Brain microvascular endothelial cell (primary cell): Measurements from ENCODE around the gene FCF1.

Source experiments
- DNase-seq: peaks from one replicate; pipeline ENCODE4 v3.0.0-alpha.2; 2020
- H3K27ac ChIP-seq: fragments of 250-450 bp; sonication (Bioruptor Pico); 2 replicates; pipeline ENCODE4 v1.5.1; 2020; ENCODE audit warnings: mild to moderate bottlenecking, moderate library complexity
- H3K27me3 ChIP-seq: fragments of 250-450 bp; sonication (Bioruptor Pico); replicated peaks from 2 replicates; pipeline ENCODE4 v1.5.1; 2020; ENCODE audit warnings: mild to moderate bottlenecking
- H3K36me3 ChIP-seq: fragments of 250-450 bp; sonication (Bioruptor Pico); replicated peaks from 2 replicates; pipeline ENCODE4 v1.5.1; 2020; ENCODE audit warnings: mild to moderate bottlenecking
- H3K4me3 ChIP-seq: 2 replicates; pipeline ENCODE4 v1.5.1; 2011; ENCODE audit warnings: low read depth, mild to moderate bottlenecking, control low read depth, low read length, moderate library complexity
- in situ Hi-C: cut with HindIII; loops from 2 replicates; pipeline ENCODE4 v1.10.0; 2017; ENCODE audit warnings: low sequenced_read_pairs, low pct_ligation_motif_present
- TF ChIP-seq, protein P1 (sequence below): IDR thresholded peaks from 2 replicates; pipeline ENCODE4 v1.5.1; 2011; ENCODE audit warnings: low read depth, mild to moderate bottlenecking, moderate library complexity, low read length, control low read depth, inconsistent platforms; ENCODE audit errors: missing control alignments

Gene FCF1

DNA sequence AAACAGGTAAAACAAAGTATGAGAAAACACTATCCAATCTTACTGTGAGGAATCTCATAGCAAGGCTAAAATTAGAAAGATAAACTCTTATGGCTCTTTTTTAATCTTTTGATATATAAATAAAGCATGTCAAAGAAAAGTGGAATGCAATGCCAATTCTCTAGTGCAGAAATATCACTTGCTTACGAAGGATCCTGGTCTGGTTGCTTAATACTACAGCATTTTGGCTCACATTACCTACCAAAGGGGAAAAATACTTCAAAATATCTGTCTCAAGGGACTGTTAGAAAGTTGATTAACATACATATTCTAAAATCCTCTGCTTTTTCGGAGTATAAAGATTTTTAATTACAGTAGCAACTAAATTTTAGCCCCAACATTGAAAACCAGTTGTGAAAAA, 21.5 kb upstream of the FCF1 start:
- DNase-seq = no peak
- in situ Hi-C loops = no loop called here
- Histone ChIP-seq H3K36me3 (peaks cover 21% of the 10 kb centered on the region), H3K27me3 (no peaks in the 10 kb centered on the region), H3K4me3 (no peak overlapping the region), H3K27ac (no peak overlapping the region)
- TF ChIP-seq, protein P1, sequence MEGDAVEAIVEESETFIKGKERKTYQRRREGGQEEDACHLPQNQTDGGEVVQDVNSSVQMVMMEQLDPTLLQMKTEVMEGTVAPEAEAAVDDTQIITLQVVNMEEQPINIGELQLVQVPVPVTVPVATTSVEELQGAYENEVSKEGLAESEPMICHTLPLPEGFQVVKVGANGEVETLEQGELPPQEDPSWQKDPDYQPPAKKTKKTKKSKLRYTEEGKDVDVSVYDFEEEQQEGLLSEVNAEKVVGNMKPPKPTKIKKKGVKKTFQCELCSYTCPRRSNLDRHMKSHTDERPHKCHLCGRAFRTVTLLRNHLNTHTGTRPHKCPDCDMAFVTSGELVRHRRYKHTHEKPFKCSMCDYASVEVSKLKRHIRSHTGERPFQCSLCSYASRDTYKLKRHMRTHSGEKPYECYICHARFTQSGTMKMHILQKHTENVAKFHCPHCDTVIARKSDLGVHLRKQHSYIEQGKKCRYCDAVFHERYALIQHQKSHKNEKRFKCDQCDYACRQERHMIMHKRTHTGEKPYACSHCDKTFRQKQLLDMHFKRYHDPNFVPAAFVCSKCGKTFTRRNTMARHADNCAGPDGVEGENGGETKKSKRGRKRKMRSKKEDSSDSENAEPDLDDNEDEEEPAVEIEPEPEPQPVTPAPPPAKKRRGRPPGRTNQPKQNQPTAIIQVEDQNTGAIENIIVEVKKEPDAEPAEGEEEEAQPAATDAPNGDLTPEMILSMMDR = no peak

DNA sequence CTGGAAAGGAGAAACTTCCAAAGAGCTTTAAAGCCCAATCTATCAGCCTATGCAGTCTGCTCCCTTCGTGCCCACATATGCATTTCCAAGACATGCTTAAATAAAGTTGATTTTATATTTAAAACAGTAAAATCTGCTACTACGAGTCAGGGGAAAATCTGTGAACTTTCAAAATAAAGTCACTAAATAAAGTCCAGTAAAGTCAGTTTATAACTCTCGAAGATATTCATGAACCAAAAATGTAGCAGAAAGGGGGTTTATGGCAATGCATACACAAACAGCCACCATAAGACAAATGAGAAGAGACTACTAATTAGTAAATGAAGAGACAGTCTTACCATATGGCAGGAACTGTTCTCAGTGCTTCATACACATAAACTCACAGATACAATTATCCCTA, 19.8 kb upstream of the FCF1 start:
- in situ Hi-C loops = no loop called here
- no peak overlapping the region for H3K27ac ChIP-seq
- no peaks in the 10 kb centered on the region for H3K27me3 ChIP-seq
- H3K4me3 ChIP-seq = no peak overlapping the region
- DNase-seq = no peak
- TF ChIP-seq, protein P1 = no peak
- peaks cover 15% of the 10 kb centered on the region for H3K36me3 ChIP-seq

DNA sequence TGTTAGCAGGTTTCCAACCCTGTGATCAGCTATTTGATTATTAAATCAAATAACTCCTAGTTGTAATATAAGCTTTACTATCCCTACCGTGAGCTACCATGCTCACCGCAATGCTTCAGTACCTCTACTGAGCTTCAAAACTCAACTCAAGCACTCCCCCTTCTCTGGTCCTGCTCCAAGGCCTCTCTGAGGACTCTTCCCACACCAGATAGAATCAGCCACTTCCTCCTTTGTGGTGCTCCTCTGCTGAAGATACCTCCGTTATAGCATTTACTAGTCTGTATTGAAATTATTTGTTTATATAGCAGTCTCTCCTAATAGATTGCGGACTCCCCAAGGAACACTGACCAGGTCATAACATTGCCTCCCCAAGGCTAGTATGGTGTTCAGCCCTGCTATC, 17.5 kb upstream of the FCF1 start:
- in situ Hi-C loops = no loop called here
- Histone ChIP-seq H3K27me3 (no peaks in the 10 kb centered on the region), H3K36me3 (peaks cover 4% of the 10 kb centered on the region), H3K27ac (no peak overlapping the region), H3K4me3 (no peak overlapping the region)
- TF ChIP-seq, protein P1 = no peak
- no peak for DNase-seq

DNA sequence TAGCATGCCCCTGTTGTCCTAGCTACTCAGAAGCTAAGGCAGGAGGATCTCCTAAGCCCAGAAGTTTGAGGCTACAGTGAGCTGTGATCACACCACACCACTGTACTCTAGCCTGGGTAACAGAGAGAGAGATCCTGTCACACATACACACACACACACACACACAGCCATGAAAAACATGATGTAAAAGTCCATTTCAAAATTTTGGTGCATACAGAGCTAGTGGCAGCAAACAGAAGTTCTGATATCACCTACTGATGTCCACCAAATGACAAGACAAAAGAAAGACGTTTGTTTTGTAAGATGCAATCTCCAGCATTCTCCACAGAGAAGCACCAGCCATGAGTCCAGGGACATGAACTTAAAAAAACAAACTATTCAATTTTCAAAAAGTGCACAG, 15.9 kb upstream of the FCF1 start:
- Histone ChIP-seq H3K27me3 (no peaks in the 10 kb centered on the region), H3K36me3 (no peaks in the 10 kb centered on the region), H3K27ac (no peak overlapping the region), H3K4me3 (no peak overlapping the region)
- TF ChIP-seq, protein P1 = no peak
- DNase-seq = no peak
- in situ Hi-C loops = no loop called here

DNA sequence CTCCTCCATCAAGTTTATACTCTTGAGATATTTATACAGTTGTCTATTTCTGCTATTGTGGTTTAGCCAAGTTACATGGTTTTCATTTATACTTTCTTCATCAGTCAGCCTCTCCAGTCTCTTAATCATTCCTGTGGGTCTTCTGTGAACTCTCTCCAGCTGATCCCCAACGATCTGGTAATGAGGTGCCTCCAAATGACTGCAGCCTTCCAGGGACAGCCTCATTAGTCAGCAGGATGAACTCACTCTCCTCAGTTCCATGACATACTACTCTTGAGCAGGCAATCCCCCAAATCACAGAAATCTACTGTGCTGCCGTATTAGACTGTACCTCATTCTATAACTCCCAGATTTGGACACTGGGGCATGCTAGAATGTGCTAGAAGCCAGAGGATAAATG, 15.4 kb upstream of the FCF1 start:
- Histone ChIP-seq H3K4me3 (no peak overlapping the region), H3K27ac (no peak overlapping the region), H3K36me3 (no peaks in the 10 kb centered on the region), H3K27me3 (no peaks in the 10 kb centered on the region)
- TF ChIP-seq, protein P1 = no peak
- in situ Hi-C loops = no loop called here
- DNase-seq = peak; percentile 52

DNA sequence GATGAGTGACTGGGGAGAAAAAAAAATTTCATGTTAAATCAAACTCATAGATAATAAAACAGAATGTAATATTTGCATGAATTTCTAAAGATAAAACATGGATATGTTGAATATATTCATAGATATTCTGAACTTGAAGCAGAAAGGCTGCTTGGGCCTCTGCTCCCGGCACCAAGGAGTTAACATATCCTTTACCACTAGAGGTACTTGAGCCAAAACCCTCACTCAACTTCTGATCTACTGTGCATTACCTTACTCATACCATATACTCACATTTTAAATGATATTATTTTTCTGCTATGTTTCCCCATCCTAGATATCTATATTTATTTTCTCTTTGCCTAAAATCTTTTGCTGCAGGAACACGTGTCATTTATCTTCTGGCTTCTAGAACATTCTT, 15.0 kb upstream of the FCF1 start:
- TF ChIP-seq, protein P1 = no peak
- in situ Hi-C loops = no loop called here
- Histone ChIP-seq H3K36me3 (no peaks in the 10 kb centered on the region), H3K27me3 (no peaks in the 10 kb centered on the region), H3K4me3 (no peak overlapping the region), H3K27ac (no peak overlapping the region)
- no peak for DNase-seq
